HepG2 (cell line): Measurements from ENCODE around the gene FNDC4. TPM values are rescaled to one million over a fixed set of nuclear protein-coding genes. Genes with fewer than 3 reads are reported as not detected.

Experiments used
- E2F2 ChIP-seq: sonication (generic); formaldehyde crosslinking; IDR thresholded peaks from 2 replicates; pipeline ENCODE4 v1.4.0; 2020; ENCODE audit warnings: missing genetic modification reagents, borderline replicate concordance
- HOXD1 ChIP-seq: sonication (generic); formaldehyde crosslinking; IDR thresholded peaks from 2 replicates; pipeline ENCODE4 v1.5.0; 2020; ENCODE audit warnings: missing genetic modification reagents
- LBX2 ChIP-seq: sonication (generic); formaldehyde crosslinking; IDR thresholded peaks from 2 replicates; pipeline ENCODE4 v1.5.0; 2020; ENCODE audit warnings: missing genetic modification reagents, mild to moderate bottlenecking, borderline replicate concordance
- MEIS1 ChIP-seq: sonication (generic); formaldehyde crosslinking; IDR thresholded peaks from 2 replicates; pipeline ENCODE4 v1.9.0; 2021; ENCODE audit warnings: mild to moderate bottlenecking, missing genetic modification reagents, moderate library complexity, borderline replicate concordance
- MYPOP ChIP-seq: sonication (generic); formaldehyde crosslinking; IDR thresholded peaks from 2 replicates; pipeline ENCODE4 v1.8.1; 2023; ENCODE audit warnings: mild to moderate bottlenecking, moderate library complexity, missing genetic modification reagents
- POLR2AphosphoS2 ChIP-seq: IDR thresholded peaks from 2 replicates; pipeline ENCODE4 v1.6.1; 2011; ENCODE audit warnings: low read depth, low read length, improper control_type of control experiment
- SRSF1 ChIP-seq: fragments of 200-400 bp; formaldehyde crosslinking; optimal IDR thresholded peaks from 2 replicates; pipeline ENCODE3; 2017; ENCODE audit warnings: mild to moderate bottlenecking, low read depth, low read length, moderate library complexity
- STAT6 ChIP-seq: sonication (generic); formaldehyde crosslinking; IDR thresholded peaks from 2 replicates; pipeline ENCODE4 v1.4.0; 2020; ENCODE audit warnings: missing genetic modification reagents, mild to moderate bottlenecking, borderline replicate concordance
- THAP9 ChIP-seq: sonication (generic); formaldehyde crosslinking; IDR thresholded peaks from 2 replicates; pipeline ENCODE4; 2020; ENCODE audit warnings: missing genetic modification reagents, mild to moderate bottlenecking, borderline replicate concordance
- ZNF296 ChIP-seq: sonication (generic); formaldehyde crosslinking; conservative IDR thresholded peaks from 2 replicates; pipeline ENCODE4 v1.5.0; 2020; ENCODE audit warnings: mild to moderate bottlenecking, missing genetic modification reagents
- ZNF3 ChIP-seq: IDR thresholded peaks from 2 replicates; pipeline ENCODE4 v1.7.0; 2017; ENCODE audit warnings: inconsistent platforms
- ZNF431 ChIP-seq: sonication (generic); formaldehyde crosslinking; IDR thresholded peaks from 2 replicates; pipeline ENCODE4 v1.9.0; 2022; ENCODE audit warnings: missing genetic modification reagents, low read depth, mild to moderate bottlenecking, borderline replicate concordance
- ZNF570 ChIP-seq: sonication (generic); formaldehyde crosslinking; IDR thresholded peaks from 2 replicates; pipeline ENCODE4 v1.4.0; 2020; ENCODE audit warnings: mild to moderate bottlenecking, missing genetic modification reagents, borderline replicate concordance
- ZNF609 ChIP-seq: sonication (generic); formaldehyde crosslinking; IDR thresholded peaks from 2 replicates; pipeline ENCODE4 v1.4.0; 2020; ENCODE audit warnings: mild to moderate bottlenecking, missing genetic modification reagents, borderline replicate concordance
- ZNF703 ChIP-seq: sonication (generic); formaldehyde crosslinking; IDR thresholded peaks from 2 replicates; pipeline ENCODE4 v1.5.1; 2020; ENCODE audit warnings: missing genetic modification reagents, mild to moderate bottlenecking, moderate library complexity, borderline replicate concordance
- polyA plus RNA-seq, 8 experiments: library from polyadenylated mRNA; depleted of rRNA in 3 of 8; stranded (reverse) in 7 of 8; unstranded in 1 of 8; fragments of >200 nt; fragmentation: Illumina TruSeq in 4 of 8; extraction: Trizol in 4 of 8; gene quantifications; 2 replicates each; pipeline versions ENCODE4 v1.2.1 to v1.2.3, GENCODE V29; 2011 to 2016; ENCODE audit warnings: low read depth in 4 of 8, missing spikeins in 1 of 8, mixed read lengths in 1 of 8; ENCODE audit not compliant: insufficient read depth in 1 of 8
- total RNA-seq, 5 experiments: library from RNA; depleted of rRNA; stranded (reverse); fragments of >200 nt; fragmentation: Illumina TruSeq; extraction: Trizol; gene quantifications; 2 replicates each; pipeline ENCODE4 v1.2.3, GENCODE V29; 2016; ENCODE audit warnings: low read depth in 1 of 5

The FNDC4 gene
- total and polyA plus RNA-seq, 2 of the 13 experiments (the other 11 are each of a cell fraction or from before 2014, with no cell fraction given) = 9.0 to 17.4 TPM

GRCh38 chr2:27497288-27497627, 2.3 kb upstream of the FNDC4 start (continued):
- no peak for TF ChIP-seq HOXD1 (CRISPR knock-in tag)
- TF ChIP-seq LBX2 (CRISPR knock-in tag) = no peak
- TF ChIP-seq ZNF3 (CRISPR knock-in tag) = no peak
- 0 out of 2 replicates have a peak, but pooled peaks have one; percentile 61 for TF ChIP-seq ZNF296
- TF ChIP-seq ZNF431 (CRISPR knock-in tag) = no peak
- no peak for TF ChIP-seq STAT6 (CRISPR knock-in tag)
- no peak for TF ChIP-seq SRSF1
- no peak for TF ChIP-seq ZNF570 (CRISPR knock-in tag)
- TF ChIP-seq E2F2 (CRISPR knock-in tag) = no peak
- TF ChIP-seq ZNF609 (CRISPR knock-in tag) = no peak
- TF ChIP-seq MYPOP (CRISPR knock-in tag) = 0 out of 2 replicates have a peak, but pooled peaks have one; percentile 1
- TF ChIP-seq POLR2AphosphoS2 = no peak
- TF ChIP-seq MEIS1 (CRISPR knock-in tag) = peak; percentile 2; the same call in 1 of the 2 replicates
- no peak for TF ChIP-seq THAP9 (CRISPR knock-in tag)
- TF ChIP-seq ZNF703 (CRISPR knock-in tag) = no peak
